ENCODE measurements around the gene S100A4. TPM values are rescaled to one million over a fixed set of nuclear protein-coding genes. Genes with fewer than 3 reads are reported as not detected.
"Not testable (repeated sequence)": the region's sequence is repeated elsewhere in the genome, so short reads cannot be mapped to it uniquely, and the experiment has no call there.

Gene S100A4
- total RNA-seq, 1 donor = 63.0 TPM

GRCh38 chr1:153587314-153587713 lies 41.7 kb upstream of the S100A4 start:
- no peak overlapping the region for H2AFZ ChIP-seq (ENCODE audit: low read length)
- no peak for DNase-seq (ENCODE audit: insufficient read length, low spot score, missing footprints)
- no peak overlapping the region for H3K4me2 ChIP-seq (ENCODE audit: insufficient read depth, low read length)

GRCh38 chr1:153586347-153586746 lies 40.7 kb upstream of the S100A4 start:
- H3K4me2 ChIP-seq (ENCODE audit: insufficient read depth, low read length) = no peak overlapping the region
- H4K20me1 ChIP-seq (ENCODE audit: insufficient read depth, low read length) = no peaks in the 10 kb centered on the region
- no peak for DNase-seq (ENCODE audit: insufficient read length, low spot score, missing footprints)
- no peaks in the 10 kb centered on the region for H3K36me3 ChIP-seq (ENCODE audit: insufficient read depth, low read length)
- H3K4me1 ChIP-seq (ENCODE audit: insufficient read depth, low read length) = peaks cover 9% of the 10 kb centered on the region
- H3K79me2 ChIP-seq (ENCODE audit: insufficient read depth, low read length) = no peaks in the 10 kb centered on the region
- H3K9me3 ChIP-seq (ENCODE audit: low read depth, low read length) = no peaks in the 10 kb centered on the region
- H2AFZ ChIP-seq (ENCODE audit: low read length) = no peak overlapping the region
- TF ChIP-seq, protein P1, sequence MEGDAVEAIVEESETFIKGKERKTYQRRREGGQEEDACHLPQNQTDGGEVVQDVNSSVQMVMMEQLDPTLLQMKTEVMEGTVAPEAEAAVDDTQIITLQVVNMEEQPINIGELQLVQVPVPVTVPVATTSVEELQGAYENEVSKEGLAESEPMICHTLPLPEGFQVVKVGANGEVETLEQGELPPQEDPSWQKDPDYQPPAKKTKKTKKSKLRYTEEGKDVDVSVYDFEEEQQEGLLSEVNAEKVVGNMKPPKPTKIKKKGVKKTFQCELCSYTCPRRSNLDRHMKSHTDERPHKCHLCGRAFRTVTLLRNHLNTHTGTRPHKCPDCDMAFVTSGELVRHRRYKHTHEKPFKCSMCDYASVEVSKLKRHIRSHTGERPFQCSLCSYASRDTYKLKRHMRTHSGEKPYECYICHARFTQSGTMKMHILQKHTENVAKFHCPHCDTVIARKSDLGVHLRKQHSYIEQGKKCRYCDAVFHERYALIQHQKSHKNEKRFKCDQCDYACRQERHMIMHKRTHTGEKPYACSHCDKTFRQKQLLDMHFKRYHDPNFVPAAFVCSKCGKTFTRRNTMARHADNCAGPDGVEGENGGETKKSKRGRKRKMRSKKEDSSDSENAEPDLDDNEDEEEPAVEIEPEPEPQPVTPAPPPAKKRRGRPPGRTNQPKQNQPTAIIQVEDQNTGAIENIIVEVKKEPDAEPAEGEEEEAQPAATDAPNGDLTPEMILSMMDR (IDR thresholded peaks at IDR 0.05; ENCODE audit: extremely low read depth, low read depth, low read length) = no peak
- no peak overlapping the region for H3K27ac ChIP-seq (ENCODE audit: low read depth, low read length)
- H3K4me3 ChIP-seq (ENCODE audit: insufficient read depth, low read length) = no peak overlapping the region
- no peaks in the 10 kb centered on the region for H3K27me3 ChIP-seq (ENCODE audit: insufficient read depth, low read length)

More at GRCh38 chr1:153587314-153587713, 41.7 kb upstream of the S100A4 start:
- Histone ChIP-seq H3K36me3 (ENCODE audit: insufficient read depth, low read length) (no peaks in the 10 kb centered on the region), H3K27ac (ENCODE audit: low read depth, low read length) (no peak overlapping the region), H3K79me2 (ENCODE audit: insufficient read depth, low read length) (no peaks in the 10 kb centered on the region), H4K20me1 (ENCODE audit: insufficient read depth, low read length) (no peaks in the 10 kb centered on the region), H3K27me3 (ENCODE audit: insufficient read depth, low read length) (no peaks in the 10 kb centered on the region), H3K4me3 (ENCODE audit: insufficient read depth, low read length) (no peak overlapping the region), H3K9me3 (ENCODE audit: low read depth, low read length) (no peaks in the 10 kb centered on the region), H3K4me1 (ENCODE audit: insufficient read depth, low read length) (peaks cover 9% of the 10 kb centered on the region)
- TF ChIP-seq, protein P1 (IDR thresholded peaks at IDR 0.05; ENCODE audit: extremely low read depth, low read depth, low read length) = no peak

DNA sequence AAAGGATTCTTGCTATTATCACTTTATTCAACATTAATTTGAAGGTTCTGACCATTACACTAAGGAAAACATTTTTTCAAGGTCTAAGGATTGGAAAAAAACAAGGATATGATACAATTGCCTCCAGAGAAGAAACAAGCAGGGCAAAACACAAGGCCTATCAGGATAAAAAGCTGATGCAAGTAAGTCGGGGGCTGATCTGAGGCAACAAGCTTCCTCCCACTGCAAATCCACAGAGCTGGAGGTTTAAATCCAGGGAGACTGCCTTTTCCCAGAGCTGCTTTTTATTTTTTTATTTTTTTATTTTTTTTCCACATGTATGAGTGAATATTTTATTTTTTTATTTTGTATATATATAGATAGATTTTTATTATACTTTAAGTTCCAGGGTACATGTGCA lies 39.4 kb upstream of the S100A4 start:
- Histone ChIP-seq H3K4me1 (ENCODE audit: insufficient read depth, low read length) (peaks cover 9% of the 10 kb centered on the region), H3K27ac (ENCODE audit: low read depth, low read length) (no peak overlapping the region), H4K20me1 (ENCODE audit: insufficient read depth, low read length) (no peaks in the 10 kb centered on the region), H3K27me3 (ENCODE audit: insufficient read depth, low read length) (no peaks in the 10 kb centered on the region), H3K4me3 (ENCODE audit: insufficient read depth, low read length) (no peak overlapping the region), H2AFZ (ENCODE audit: low read length) (no peak overlapping the region), H3K36me3 (ENCODE audit: insufficient read depth, low read length) (no peaks in the 10 kb centered on the region), H3K79me2 (ENCODE audit: insufficient read depth, low read length) (no peaks in the 10 kb centered on the region), H3K4me2 (ENCODE audit: insufficient read depth, low read length) (no peak overlapping the region), H3K9me3 (ENCODE audit: low read depth, low read length) (no peaks in the 10 kb centered on the region)
- TF ChIP-seq, protein P1 (IDR thresholded peaks at IDR 0.05; ENCODE audit: extremely low read depth, low read depth, low read length) = no peak
- DNase-seq (ENCODE audit: insufficient read length, low spot score, missing footprints) = no peak

DNA sequence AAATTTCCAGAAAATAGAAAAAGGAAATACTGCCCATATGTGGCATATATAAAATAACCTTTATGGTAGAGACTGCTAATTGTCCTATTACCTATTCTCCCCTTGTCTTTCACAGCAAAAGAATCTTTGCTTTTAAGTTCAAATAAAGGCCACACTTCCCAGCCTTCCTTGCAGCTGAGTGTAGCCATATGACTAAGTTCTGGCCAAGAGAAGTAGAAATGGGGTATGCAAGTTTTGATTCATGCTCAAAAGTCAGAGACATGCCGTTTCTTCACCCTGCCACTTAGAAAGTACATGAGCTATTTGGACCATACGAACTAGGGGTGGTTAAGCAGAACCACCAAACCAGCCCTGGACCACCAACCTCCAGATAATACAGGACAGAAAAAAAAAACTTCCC lies 38.4 kb upstream of the S100A4 start:
- peak; percentile 74 for DNase-seq (ENCODE audit: insufficient read length, low spot score, missing footprints)
- H3K27ac ChIP-seq (ENCODE audit: low read depth, low read length) = no peak overlapping the region

DNA sequence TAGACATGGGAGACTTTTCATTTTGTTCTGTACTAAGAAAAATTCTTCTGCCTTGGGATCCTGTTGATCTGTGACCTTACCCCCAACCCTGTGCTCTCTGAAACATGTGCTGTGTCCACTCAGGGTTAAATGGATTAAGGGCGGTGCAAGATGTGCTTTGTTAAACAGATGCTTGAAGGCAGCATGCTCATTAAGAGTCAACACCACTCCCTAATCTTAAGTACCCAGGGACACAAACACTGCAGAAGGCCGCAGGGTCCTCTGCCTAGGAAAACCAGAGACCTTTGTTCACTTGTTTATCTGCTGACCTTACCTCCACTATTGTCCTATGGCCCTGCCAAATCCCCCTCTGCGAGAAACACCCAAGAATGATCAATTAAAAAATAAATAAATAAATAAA lies 37.9 kb upstream of the S100A4 start:
- H3K36me3 ChIP-seq (ENCODE audit: insufficient read depth, low read length); H3K27ac ChIP-seq (ENCODE audit: low read depth, low read length); H3K4me2 ChIP-seq (ENCODE audit: insufficient read depth, low read length); H4K20me1 ChIP-seq (ENCODE audit: insufficient read depth, low read length); H2AFZ ChIP-seq (ENCODE audit: low read length); H3K27me3 ChIP-seq (ENCODE audit: insufficient read depth, low read length); H3K4me3 ChIP-seq (ENCODE audit: insufficient read depth, low read length); H3K79me2 ChIP-seq (ENCODE audit: insufficient read depth, low read length); H3K9me3 ChIP-seq (ENCODE audit: low read depth, low read length); DNase-seq (ENCODE audit: insufficient read length, low spot score, missing footprints): not testable (repeated sequence)
- H3K4me1 ChIP-seq (ENCODE audit: insufficient read depth, low read length) = peaks cover 14% of the 10 kb centered on the region

More for the DNA sequence above, 38.4 kb upstream of the S100A4 start:
- H3K27me3 ChIP-seq (ENCODE audit: insufficient read depth, low read length) = no peaks in the 10 kb centered on the region
- peak overlapping the region; percentile 41 for H2AFZ ChIP-seq (ENCODE audit: low read length)
- no peaks in the 10 kb centered on the region for H3K36me3 ChIP-seq (ENCODE audit: insufficient read depth, low read length)
- H3K4me2 ChIP-seq (ENCODE audit: insufficient read depth, low read length) = no peak overlapping the region
- H3K9me3 ChIP-seq (ENCODE audit: low read depth, low read length) = no peaks in the 10 kb centered on the region
- TF ChIP-seq, protein P1 (IDR thresholded peaks at IDR 0.05; ENCODE audit: extremely low read depth, low read depth, low read length) = no peak
- peaks cover 10% of the 10 kb centered on the region for H3K4me1 ChIP-seq (ENCODE audit: insufficient read depth, low read length)
- no peaks in the 10 kb centered on the region for H4K20me1 ChIP-seq (ENCODE audit: insufficient read depth, low read length)
- no peaks in the 10 kb centered on the region for H3K79me2 ChIP-seq (ENCODE audit: insufficient read depth, low read length)
- H3K4me3 ChIP-seq (ENCODE audit: insufficient read depth, low read length) = no peak overlapping the region

DNA sequence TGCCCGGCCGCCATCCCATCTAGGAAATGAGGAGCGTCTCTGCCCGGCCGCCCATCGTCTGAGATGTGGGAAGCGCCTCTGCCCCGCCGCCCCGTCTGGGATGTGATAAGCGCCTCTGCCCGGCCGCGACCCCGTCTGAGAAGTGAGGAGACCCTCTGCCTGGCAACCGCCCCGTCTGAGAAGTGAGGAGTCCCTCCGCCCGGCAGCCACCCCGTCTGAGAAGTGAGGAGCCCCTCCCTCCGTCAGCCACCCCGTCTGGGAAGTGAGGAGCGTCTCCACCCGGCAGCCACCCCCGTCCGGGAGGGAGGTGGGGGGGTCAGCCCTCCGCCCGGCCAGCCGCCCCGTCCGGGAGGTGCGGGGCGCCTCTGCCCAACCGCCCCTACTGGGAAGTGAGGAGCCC lies 37.2 kb upstream of the S100A4 start:
- not testable (repeated sequence) for H3K4me3 ChIP-seq (ENCODE audit: insufficient read depth, low read length); H4K20me1 ChIP-seq (ENCODE audit: insufficient read depth, low read length); H2AFZ ChIP-seq (ENCODE audit: low read length); H3K27ac ChIP-seq (ENCODE audit: low read depth, low read length); H3K4me2 ChIP-seq (ENCODE audit: insufficient read depth, low read length); H3K27me3 ChIP-seq (ENCODE audit: insufficient read depth, low read length); H3K9me3 ChIP-seq (ENCODE audit: low read depth, low read length); DNase-seq (ENCODE audit: insufficient read length, low spot score, missing footprints); H3K79me2 ChIP-seq (ENCODE audit: insufficient read depth, low read length); H3K36me3 ChIP-seq (ENCODE audit: insufficient read depth, low read length)
- peaks cover 21% of the 10 kb centered on the region for H3K4me1 ChIP-seq (ENCODE audit: insufficient read depth, low read length)
